ENCODE data around the gene AUNIP.

DNA sequence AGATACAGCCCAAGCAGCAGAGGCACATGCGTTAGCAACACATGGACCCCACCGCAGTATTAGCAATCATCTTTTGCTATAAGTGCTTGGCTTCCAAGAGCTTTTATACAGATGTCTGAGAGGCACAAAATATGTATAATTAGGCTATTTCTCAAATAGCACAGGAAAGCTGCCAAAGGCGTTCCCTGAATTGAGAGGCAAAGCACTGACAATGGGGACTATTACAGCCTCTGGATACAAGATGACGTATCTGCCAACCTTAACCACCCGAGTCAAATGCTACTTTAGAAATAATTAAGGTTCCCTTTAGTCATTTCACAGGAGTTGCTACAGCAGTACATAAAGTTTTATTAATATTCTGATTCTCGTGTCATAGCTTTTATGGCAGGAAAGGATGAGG is 40.5 kb upstream of the AUNIP start:
- TF ChIP-seq SUZ12 (IDR thresholded peaks at IDR 0.05; ENCODE audit: extremely low read depth, insufficient read depth, insufficient read length) (no peak), YY1 (IDR thresholded peaks at IDR 0.05; ENCODE audit: insufficient read depth, insufficient read length) (no peak), ZNF274 (IDR thresholded peaks at IDR 0.05; ENCODE audit: low read depth, low read length) (no peak)
